NCI-H2171 treated with DMSO at 0.1 percent for 48 hours (cell line): ENCODE results near the gene SHISAL1.
"Not testable (repeated sequence)": the region's sequence is repeated elsewhere in the genome, so short reads cannot be mapped to it uniquely, and the experiment has no call there.

ENCODE experiments used
- DNase-seq: peaks from one replicate; lab custom pipeline; 2025; lab: John Stamatoyannopoulos, UW

The SHISAL1 gene

DNA sequence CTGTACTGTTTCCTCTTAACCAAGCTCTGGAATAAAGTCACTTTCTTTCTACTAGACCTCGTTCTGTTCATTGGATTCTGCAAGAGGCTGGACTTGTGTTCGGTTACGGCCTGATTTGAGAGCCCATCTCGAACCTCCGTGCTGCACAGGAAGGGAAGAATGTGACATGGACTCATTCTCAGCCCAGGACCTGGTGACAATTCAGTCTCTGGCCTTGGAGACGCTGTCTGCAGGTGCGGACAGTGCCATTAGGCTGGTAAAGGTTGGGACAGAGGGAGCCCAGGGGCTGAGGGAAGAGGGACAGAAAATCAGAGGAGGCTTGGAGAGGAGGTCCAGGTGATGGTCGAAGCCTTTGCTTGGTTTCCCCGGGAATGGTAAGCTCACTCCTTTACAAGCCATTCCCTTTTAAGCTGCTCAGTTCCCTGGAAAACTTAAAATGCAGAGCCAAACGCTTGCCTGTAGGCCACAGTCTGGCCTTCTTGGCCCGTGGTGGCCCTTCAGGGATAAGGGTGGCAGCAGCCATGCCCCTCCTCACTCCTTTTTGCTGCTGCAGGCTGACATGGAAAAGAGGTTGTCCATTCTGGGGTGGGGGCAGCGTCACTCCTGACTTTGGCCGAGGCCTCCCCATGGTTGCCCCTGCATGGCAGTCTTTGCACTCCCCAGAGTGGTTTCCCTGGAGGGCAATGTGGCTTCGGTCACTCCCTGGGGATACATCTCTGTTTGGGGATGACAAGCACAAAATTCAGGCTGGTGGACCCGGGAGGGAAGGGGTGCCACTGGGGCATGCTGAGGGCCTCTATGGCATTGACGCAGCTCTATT, 52.3 kb downstream of the SHISAL1 start:
- DNase-seq = no peak

DNA sequence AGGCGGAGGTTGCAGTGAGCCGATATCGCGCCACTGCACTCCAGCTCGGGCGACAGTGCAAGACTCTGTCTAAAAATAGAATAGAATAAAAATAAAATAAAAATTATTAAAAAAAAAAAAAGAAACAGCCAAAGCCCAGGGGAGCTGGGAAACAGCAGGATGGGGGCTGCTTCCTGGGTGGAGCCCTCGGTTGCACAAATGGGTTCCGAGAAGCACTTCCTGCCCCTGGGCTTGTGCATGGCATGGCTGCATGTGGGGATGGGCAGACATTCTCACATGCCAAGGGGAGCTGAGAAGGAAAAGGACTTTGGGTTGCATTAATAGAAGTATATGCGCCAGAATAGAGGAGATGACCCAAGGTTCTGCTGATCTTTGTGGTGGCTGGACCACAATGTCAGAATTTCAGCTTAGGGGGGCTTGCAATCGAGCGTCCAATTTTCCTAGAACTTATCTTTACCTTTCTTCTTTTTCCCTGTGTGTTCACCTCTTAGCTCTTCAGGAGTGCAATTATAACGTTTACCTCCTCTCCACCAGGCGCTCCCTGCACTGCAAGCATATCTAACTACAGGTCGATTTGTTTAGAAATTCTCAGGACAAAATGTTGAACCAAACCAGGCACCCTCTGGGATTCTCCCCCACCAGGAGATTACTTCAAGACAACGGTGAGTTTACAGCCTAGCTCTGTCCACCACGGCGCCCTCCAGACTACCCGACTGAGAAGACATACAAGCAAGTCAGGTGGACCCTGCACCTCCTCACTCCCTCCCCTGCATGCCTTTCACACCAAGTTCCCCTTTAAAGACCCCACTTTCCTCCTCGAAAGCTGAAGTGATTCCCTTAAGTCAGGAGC, 53.2 kb downstream of the SHISAL1 start:
- DNase-seq = no peak

DNA sequence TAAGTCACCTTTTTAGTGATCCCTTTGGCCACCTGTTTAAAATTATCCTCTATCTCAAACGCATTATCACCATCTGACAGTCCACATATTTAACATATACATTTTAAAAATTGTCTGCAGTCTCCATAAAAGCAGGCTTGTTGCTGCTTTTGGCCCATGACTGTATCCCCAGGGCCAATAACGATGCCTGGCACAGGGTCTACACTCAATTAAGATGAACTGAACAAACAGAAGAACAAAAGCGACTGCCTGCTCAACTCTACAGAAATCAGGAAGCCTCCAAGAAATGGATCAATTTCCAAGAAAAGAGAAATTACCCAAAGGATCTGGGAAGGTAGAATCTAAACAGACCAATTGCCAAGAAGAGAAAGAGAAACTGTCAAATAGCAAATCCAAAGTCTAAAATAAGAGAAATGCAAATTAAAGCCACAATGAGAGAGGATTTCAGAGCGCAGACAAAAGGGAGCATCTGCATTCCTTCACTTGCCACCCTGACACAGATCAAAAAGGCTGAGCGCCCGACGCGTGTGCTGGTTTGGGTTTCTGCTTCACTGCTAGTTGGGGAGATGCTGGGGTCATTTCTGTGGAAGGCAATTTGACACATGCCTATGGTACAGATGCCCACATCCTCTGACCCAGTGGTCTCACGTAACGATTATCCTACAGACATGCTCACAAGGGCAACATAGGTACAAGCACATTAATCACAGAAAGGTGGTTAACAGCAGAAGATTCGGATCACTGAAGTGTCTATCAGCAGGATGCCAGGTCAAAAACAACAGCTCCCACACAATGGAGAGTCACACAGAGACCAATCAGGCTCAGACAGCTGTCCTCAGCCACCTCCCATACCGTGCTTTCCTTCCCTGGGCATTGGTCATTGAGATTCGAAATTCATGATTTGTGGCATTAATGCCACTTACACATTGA, 55.9 kb downstream of the SHISAL1 start:
- DNase-seq = no peak

DNA sequence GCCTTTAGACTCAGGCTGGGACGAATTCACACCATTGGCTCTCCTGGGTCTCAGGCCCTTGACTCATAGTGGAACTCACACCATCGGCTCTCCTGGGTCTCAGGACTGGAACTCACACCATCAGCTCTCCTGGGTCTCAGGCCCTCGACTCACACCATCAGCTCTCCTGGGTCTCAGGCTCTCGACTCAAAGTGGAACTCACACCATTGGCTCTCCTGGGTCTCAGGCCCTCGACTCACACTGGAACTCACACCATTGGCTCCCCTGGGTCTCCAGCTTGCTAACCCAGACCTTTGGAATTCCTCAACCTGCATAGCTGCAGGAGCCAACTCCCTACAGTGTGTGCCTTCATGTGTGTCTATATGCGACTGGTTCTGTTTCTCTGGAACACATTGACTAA, 56.7 kb downstream of the SHISAL1 start:
- no peak for DNase-seq

DNA sequence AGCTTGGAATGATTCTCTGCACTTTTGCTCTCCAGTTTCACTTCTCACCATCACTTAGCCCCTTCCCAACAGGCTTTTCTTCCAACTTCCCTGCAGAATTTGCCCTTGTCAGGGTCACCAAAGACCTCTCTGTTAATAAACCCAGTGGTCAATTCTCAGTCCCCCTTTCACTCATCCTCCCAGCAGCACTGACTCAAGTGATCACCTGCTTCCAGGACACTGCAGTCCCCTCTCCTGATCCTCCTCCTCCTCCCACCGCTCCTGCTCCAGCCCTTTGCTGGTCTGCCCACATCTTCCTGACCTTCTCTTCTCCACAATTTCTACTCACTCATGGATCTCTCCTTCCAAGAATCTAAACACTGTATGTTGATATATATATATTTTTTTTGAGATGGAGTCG, 57.9 kb downstream of the SHISAL1 start:
- DNase-seq = no peak

DNA sequence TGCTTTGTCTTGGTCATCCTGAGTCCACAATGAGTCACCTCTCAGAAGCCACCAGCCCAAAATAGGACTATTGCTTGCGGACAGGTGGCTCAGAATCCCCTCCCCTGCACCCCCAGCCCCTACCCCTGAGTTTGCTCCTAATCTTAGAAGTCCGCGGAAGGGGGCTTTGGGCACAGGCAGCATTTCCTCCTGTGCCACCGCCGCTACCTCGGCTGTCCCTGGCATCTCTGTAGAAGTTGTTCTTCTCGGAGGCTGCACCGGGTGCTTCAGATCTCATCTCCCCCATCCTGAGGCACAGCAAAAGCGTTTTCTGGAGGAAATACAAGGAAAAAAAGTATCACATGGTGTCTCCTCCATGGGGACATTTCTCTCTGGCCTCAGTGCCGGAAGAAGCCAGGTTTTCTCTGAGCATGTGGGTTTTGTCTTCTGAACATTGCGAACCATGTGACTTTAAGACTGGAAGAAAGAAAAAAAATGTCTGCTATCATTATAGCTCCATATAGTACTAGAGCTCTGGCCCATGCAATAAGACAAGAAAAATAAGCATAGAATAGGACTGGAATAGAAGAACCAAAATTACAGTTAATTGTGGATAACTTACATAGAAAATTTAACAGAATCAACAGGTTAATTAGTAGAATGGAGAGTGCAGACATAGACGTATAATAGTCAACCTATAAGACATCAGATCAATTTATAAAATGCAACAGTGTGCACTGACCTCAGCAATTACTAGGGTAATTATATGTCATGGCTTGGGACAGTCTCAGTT, 63.2 kb downstream of the SHISAL1 start:
- DNase-seq = no peak

DNA sequence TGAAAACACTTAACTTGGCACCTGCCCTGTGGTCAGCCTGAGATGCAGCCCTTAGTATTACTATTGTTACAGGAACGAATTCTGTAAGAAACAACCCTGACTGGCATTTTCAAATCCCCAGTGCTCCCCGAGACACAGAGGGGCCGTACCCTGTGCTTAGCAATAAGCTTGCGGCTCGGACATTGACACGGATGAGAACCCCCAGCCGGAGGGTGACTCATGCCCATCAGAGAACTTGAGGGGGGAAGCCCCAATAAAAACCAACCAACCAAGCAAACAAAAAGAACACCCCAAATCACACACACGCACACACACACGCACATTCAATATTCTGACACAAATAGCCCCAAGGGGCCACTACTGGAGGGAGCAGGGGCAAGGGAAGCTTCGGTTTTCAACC, 63.8 kb downstream of the SHISAL1 start:
- no peak for DNase-seq

DNA sequence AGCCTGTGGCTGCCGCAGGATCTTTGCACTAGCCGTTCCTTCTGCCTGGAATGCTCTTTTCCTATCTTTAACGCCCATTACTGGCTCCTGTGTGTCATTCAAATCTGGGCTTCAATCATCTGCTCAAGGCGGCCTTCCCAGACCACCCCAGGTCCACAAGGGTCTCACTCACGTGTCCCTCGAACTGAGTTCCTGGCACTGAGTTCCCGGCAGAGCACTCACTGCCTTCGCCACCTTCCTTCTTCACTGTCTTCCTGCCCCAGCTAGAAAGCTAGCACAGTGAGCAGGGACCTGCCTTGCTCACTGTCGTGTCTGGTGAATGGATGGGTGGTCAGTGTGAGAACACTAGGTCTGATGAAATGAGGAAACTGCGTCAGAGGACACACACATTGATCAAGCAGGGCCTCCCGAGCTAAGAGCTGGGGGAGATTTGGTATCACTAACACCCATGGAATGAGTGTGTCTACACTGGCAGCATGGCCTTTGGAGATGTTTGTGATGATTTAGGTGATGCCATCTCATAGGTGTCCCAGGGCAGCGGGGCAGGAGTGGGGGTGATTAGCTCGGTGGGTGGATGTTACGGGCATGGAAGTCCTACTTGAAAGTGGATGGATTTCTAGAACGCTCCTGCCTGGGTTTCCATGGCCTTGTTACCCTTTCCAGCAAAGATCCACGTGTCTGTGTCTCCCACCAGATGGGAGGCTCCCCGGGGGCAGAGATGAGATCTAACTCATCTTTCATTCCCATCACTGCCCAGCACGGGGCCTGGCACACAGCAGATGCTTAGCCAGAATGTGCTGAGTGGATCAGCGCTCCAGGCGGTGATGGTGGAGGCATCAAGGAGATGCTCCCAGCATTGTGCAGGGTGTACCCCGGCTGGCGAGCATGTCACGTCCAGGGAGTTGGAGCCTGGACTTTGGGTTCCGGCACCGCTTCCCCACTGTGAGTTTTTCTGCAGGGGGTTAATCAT, 64.5 kb downstream of the SHISAL1 start:
- no peak for DNase-seq

DNA sequence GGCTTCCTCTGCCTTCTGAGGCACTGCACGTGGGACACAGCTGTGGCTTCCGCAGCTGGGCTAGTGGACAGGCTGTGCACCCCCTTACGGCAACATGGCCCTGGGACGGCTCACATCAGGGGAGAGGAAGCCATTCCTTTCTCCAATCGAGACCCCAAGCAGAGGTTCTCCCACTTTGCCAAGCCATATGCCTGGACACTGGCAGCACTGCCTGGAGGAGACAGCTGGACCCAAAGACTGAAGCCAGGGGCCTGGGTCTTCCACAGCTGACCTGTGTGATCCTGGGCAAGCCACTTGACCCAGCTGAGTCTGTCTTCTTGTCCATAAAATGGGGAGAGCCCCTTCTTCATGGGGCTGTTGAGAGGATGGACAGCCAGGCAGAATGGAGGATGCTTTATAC, 65.4 kb downstream of the SHISAL1 start:
- DNase-seq = no peak

DNA sequence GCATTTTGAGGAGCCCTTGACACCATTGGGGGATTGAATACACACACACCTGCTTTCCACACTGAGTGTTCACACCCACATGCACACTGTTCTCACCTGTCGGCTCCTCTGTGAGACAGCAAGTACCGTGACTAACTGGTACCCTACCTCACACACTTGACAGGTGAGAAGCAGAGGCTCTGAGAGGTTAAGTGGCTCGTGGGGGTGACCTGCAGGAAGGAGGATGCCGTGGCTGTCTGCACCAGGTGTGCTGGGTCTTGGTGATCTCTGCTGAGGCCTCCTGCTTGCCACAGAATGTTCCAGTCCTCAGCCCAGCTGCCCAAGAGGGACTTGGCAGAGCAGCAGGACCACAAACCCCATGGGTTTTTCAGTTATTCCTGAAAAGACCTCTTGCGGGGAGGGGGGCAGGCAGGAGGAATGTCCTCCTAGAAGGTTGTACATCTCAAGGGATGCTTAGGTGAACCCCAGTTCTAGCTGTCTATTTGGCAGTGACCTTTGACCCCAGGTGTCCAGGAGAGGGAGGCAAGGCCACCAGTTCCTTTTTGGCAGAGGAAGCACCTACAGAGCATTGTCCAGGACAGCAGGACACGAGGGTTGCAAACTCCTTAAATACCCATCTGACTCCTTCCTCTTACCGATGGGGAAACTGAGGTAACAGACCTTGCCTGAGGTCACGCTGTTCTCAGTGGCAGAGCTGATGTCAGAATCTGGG, 66.0 kb downstream of the SHISAL1 start:
- no peak for DNase-seq

DNA sequence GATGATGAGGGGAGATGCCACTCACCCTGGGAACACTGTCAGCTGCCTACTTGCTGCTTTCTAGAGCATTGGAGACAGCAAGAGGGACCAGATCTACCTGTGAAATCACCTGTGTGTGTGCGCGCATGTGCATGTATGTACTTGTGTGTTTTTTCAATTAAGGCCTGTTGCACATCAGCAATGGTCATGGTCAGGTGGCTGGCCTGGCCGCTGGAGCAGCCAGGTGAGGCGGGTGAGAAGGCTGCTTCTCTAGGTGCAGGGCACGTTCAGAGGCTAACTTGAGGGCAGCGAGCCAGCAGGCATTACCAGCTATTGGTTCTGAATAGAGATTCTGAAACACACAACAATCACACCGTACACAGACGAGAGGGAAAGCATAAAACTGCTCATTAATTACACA, 66.9 kb downstream of the SHISAL1 start:
- no peak for DNase-seq

DNA sequence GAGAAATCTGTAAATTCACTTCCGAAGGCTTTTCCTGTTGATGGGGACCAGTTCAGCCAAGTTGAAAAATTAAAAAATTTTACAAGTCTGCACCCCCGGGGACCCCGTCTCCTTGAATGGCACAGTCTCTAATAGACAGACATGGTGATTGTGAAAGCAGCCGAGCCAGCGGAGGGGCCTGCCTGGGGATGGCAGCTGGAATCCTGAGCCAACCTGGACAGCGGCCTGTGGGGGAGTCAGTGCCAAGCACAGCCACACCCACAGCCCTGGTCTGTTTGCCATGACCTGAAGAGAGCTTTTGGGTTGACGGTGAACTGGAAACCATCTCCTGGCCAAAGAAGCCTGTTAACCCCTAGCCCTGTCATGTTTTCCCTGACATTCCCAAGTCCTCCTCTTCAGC, 67.3 kb downstream of the SHISAL1 start:
- DNase-seq = no peak

DNA sequence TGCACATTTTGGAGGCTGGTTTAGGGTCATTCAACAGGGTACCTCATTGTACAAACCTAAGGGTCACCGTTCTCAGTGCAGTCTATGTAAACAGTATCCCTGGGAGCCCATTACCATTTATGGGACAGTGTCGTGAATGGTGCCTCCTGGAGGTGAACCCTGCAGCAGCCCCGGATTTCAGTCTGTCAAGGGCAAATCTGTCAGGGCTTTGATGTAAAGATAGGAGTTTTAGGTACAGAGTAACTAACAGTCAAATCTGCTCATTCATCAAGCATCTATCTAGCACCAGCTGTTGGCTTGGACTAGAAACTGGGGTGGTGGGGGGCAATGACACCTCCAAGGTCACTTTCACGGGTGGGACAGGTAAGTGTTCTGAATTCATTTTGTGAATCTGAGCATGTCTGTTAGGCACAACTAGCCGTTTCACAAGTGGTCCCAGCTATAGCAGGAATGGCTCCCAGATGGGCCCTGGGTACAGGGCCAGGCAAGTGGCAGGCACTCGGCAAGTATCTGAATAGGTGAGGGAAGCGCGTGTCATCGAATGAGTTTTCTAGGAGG, 68.4 kb downstream of the SHISAL1 start:
- no peak for DNase-seq

DNA sequence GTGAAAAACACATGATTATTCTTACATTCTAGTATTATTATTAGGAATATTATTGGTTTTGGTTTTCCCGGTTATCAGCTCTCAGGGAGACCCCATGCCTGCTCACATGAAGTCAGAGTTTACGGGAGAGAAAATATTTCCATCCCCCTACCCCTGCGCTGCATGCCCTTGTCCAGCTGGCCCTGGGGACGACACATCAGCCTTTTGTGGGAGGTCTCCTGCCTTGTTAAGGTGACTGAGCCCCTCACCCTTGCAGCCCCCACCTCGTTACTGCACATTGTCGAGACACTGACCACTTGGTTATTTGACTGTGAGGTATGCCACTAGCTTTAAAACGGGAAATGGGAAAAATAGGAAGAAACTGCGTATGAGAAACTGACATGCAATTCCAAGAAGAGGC, 69.0 kb downstream of the SHISAL1 start:
- DNase-seq = no peak

DNA sequence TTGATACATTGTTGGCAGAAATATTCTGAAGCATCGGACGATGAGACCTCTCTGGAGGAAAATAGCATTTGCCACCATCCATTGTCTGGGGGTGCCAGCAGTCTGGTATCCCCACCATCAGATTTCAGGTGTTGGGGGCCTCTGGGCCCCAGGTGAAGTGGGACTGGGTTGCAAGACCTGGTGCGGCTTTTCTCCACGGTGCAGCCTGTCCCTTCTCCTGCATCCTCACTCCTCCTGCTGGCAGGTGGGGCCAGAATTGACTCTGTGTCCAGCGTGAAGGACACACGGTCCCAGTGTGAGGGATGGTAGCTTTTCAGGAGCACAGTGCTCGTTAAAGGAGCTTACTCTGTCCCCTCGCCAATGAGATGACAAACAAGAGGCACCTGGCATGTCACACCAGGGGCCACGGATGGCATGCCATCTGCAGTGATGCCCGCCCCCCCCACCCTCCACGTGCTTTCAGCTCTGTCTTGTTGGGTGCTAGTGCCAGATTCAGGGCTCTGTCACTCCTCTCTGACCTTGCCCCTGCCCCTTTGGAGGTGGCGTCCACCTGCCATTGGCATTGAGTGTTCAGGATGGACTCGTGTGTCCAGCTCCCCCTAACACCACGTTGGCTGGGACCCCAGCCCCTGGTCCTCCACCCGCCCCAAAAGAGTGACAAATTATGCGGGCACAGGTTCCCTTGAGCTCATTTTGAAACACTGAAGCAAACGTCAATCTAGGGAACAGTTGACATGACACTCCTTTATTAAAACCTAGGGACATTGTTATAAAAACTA, 69.6 kb downstream of the SHISAL1 start:
- DNase-seq = no peak

DNA sequence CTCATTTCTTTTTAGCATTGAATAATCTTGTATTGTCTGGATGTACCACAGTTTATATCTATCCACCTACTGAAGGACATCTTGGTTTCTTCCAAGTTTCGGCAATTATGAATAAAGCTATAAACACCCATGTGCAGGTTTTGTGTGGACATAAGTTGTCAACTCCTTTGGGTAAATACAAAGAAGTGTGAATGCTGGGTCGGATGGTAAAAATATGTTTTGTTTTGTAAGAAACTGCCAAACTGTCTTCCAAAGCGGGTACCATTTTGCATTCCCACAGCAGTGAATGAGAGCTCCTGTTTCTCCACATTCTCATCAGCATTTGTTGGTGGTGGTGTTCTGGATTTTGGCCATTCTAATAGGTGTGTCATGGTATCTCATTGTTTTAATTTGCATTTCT, 71.6 kb downstream of the SHISAL1 start:
- DNase-seq = not testable (repeated sequence)

DNA sequence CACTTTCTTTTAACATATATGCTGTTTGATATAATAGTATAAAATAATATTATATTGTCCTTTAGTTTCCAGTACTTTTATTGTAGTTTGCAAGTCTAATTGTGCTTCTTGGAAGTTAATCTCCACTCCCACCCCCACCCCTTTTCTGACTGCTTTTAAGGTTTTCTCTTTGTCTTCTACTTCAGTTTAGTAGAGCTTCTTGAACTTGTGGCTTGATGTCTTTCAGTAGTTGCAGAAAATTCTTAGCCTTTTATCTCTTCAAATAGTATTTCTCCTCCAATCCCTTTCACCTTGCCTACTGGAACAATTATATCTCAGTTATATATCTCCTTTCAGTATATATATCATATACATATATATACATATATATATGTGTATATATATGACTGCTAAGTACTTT, 75.5 kb downstream of the SHISAL1 start:
- no peak for DNase-seq

DNA sequence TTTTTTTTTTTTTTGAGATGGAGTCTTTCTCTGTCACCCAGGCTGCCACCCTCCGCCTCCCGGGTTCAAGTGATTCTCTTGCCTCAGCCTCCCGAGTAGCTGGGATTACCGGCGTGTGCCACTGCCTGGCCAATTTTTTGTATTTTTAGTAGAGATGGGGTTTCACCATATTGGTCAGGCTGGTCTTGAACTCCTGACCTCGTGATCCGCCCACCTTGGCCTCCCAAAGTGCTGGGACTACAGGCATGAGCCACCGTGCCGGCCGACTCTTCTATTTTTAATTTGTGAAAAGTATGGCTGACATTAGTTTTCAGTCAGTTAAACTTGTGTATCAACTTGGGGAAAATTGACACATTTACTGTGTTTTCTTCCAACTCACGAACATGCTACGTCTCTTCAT, 78.4 kb downstream of the SHISAL1 start:
- DNase-seq = not testable (repeated sequence)
